GM12878 (cell line): Measurements from ENCODE around the gene COASY. TPM values are rescaled to one million over a fixed set of nuclear protein-coding genes. Genes with fewer than 3 reads are reported as not detected.

Source experiments
- EED ChIP-seq: sonication (generic); IDR thresholded peaks from 2 replicates; pipeline ENCODE4 v1.6.1; 2016; ENCODE audit warnings: antibody characterized with exemption, low read depth
- GABPA ChIP-seq: IDR thresholded peaks from 2 replicates; pipeline ENCODE4 v1.6.1; 2014; ENCODE audit warnings: antibody characterized with exemption, low read depth, mild to moderate bottlenecking, inconsistent platforms
- IKZF1 ChIP-seq: fragments of 450-650 bp; conservative IDR thresholded peaks from 2 replicates; pipeline ENCODE4 v1.6.1; 2017; ENCODE audit warnings: antibody characterized with exemption, mild to moderate bottlenecking
- IKZF2 ChIP-seq, 2 experiments: fragments of 450-650 bp; IDR thresholded peaks; 2 replicates each; pipeline ENCODE4 v1.6.1; 2017; ENCODE audit warnings: mild to moderate bottlenecking in 2 of 2, moderate library complexity in 2 of 2
- NBN ChIP-seq: fragments of 450-650 bp; IDR thresholded peaks from 2 replicates; pipeline ENCODE4 v1.6.1; 2016
- NFIC ChIP-seq: IDR thresholded peaks from 2 replicates; pipeline ENCODE4 v1.6.1; 2012; ENCODE audit warnings: low read depth, mild to moderate bottlenecking, inconsistent platforms, low read length, moderate library complexity
- PAX8 ChIP-seq: fragments of 450-650 bp; IDR thresholded peaks from 2 replicates; pipeline ENCODE4 v1.6.1; 2017; ENCODE audit warnings: mild to moderate bottlenecking, moderate library complexity
- POLR2AphosphoS2 ChIP-seq: IDR thresholded peaks from 2 replicates; pipeline ENCODE4 v1.6.1; 2011; ENCODE audit warnings: low read depth, mild to moderate bottlenecking, low read length, improper control_type of control experiment, moderate library complexity
- RELA ChIP-seq: fragments of 450-650 bp; IDR thresholded peaks from 2 replicates; pipeline ENCODE4 v1.8.0; 2014; ENCODE audit warnings: borderline replicate concordance; ENCODE audit not compliant: partially characterized antibody
- SMAD5 ChIP-seq: IDR thresholded peaks from 2 replicates; pipeline ENCODE4 v1.6.1; 2016; ENCODE audit warnings: antibody characterized with exemption, low read depth
- ZBTB40 ChIP-seq: fragments of 450-650 bp; IDR thresholded peaks from 2 replicates; pipeline ENCODE4 v1.6.1; 2016; ENCODE audit warnings: mild to moderate bottlenecking, moderate library complexity, borderline replicate concordance
- polyA plus RNA-seq, 11 experiments: library from polyadenylated mRNA; depleted of rRNA in 4 of 11; unstranded in 6 of 11; stranded (reverse) in 5 of 11; fragments of >200 nt; fragmentation: Nextera tagmentation in 4 of 11; fragmentation: Illumina TruSeq in 1 of 11; extraction: Ambion mirVana in 4 of 11; extraction: Trizol in 1 of 11; gene quantifications; 1 replicate in 1 of 11; 2 replicates in 10 of 11; pipeline versions ENCODE4 v1.2.1 to v1.2.3, GENCODE V29; 2011 to 2016; ENCODE audit warnings: inconsistent platforms in 2 of 11, missing spikeins in 2 of 11, low read depth in 1 of 11
- total RNA-seq, 4 experiments: library from RNA; depleted of rRNA in 3 of 4; stranded (reverse); fragments of >200 nt in 3 of 4; fragmentation: Illumina TruSeq in 1 of 4; extraction: Trizol in 1 of 4; gene quantifications; 2 replicates each; pipeline versions ENCODE4 v1.2.1 to v1.2.3, GENCODE V29; 2013 to 2021

Gene COASY
- total and polyA plus RNA-seq, 10 of the 15 experiments (the other 5 are each of a cell fraction or from before 2014, with no cell fraction given): 18.6 to 93.9 (median 43.2) TPM

DNA sequence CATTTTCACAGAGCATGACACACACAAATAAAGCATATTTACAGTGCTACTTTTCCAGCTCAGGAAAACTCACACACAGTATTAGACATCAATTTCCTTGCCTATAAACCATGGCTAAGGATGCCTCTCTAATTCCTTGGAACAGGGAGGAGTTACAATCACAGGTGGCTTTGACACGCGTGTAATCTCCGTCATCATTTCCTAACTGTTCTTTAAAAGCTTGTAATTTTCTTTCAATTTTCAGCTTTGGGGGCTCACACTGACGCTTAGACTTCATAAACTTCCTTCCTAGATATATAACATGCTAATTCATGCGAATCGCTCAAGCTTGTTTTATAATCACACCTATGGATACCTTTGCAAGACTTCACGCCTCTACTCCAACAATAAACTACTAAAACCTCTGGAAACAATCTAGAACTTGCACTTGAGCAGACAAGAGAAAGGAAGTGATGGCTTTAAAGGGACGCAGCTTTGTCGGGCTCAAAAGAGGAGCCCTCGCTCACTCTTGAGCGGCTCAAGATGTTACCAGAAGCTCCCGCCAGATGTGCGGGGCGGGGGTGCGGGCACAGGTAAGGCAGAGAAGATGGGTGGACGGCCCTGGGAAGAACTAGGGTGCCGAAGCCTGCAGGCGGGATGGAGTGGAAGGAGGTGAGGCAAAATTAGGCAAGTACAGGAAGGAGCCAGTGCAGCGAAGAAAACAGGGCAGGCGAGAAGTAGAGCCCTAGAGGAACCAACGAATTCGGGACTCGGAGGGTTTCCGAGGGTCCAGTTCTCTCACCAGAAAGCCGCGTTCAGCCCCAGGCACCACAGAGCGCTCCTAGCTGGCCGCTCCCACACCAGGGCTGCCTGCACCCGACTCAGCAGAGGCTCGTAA is 46.6 kb downstream of the COASY start (continued):
- no peak for TF ChIP-seq RELA
- no peak for TF ChIP-seq NFIC
- 0 out of 2 replicates have a peak, but pooled peaks have one; percentile 20 for TF ChIP-seq NBN
- no peak for TF ChIP-seq PAX8
- no peak for TF ChIP-seq GABPA
- TF ChIP-seq EED: 0 out of 2 replicates have a peak, but pooled peaks have one; percentile 17
- TF ChIP-seq SMAD5: no peak
- TF ChIP-seq IKZF1: no peak
- TF ChIP-seq IKZF2 (IDR thresholded peaks at IDR 0.05): 0 out of 4 replicates have a peak, but pooled peaks of 1 of the 2 experiments have one; percentile 24
- TF ChIP-seq ZBTB40: no peak
- TF ChIP-seq POLR2AphosphoS2: no peak
